Neutrophil (primary cell): ENCODE measurements around the gene C11orf21.

ENCODE experiments used
- H3K27ac ChIP-seq: fragments of 200-600 bp; sonication (generic); 2 replicates; pipeline ENCODE4 v1.5.1; 2016; ENCODE audit warnings: mild to moderate bottlenecking, moderate library complexity
- H3K27me3 ChIP-seq: fragments of 200-600 bp; sonication (generic); 2 replicates; pipeline ENCODE4 v1.6.0; 2016; ENCODE audit warnings: mild to moderate bottlenecking
- H3K36me3 ChIP-seq: fragments of 200-600 bp; sonication (generic); 2 replicates; pipeline ENCODE4 v1.5.1; 2017
- H3K4me1 ChIP-seq, 2 experiments: fragments of 200-600 bp in 1 of 2; sonication (generic) in 1 of 2; 1 replicate in 1 of 2; 2 replicates in 1 of 2; pipeline versions ENCODE4 v1.5.1 to v1.6.1; 2013 to 2016; ENCODE audit warnings: low read depth in 1 of 2, low read length in 1 of 2, mild to moderate bottlenecking in 1 of 2, moderate library complexity in 1 of 2; ENCODE audit not compliant: control insufficient read depth in 1 of 2, insufficient read depth in 1 of 2
- H3K4me3 ChIP-seq, 2 experiments: fragments of 200-600 bp in 1 of 2; sonication (generic) in 1 of 2; 1 replicate in 1 of 2; 2 replicates in 1 of 2; pipeline ENCODE4 v1.5.1; 2013 to 2016; ENCODE audit warnings: low read depth in 1 of 2, low read length in 1 of 2, mild to moderate bottlenecking in 1 of 2, moderate library complexity in 1 of 2
- H3K9me3 ChIP-seq: fragments of 200-600 bp; sonication (generic); 2 replicates; pipeline ENCODE4 v1.5.1; 2016
- TF ChIP-seq, protein P1 (sequence below): fragments of 200-600 bp; sonication (generic); IDR thresholded peaks from 2 replicates; pipeline ENCODE4 v1.5.1; 2016; ENCODE audit warnings: antibody characterized with exemption

C11orf21 gene

DNA sequence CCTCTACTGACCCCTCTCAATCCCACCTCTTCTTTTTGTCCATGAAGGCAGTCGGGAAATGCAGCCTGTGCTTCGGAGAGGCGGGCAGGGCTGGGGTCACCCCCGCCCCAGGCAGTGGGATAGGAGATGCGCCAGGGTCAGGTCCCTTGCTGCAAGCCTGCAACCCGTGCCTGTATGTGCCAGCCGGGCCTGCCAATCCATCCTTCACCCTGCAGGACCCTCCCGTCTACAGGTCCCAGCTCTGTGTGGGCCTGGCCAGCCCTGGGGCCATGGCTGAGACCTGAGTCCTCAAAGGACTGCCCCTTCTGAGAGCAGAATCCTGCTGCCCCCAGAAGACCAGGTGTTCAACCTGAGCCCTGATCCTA lies 42.3 kb downstream of the C11orf21 start:
- H3K27me3 ChIP-seq: peaks cover 5% of the 10 kb centered on the region
- H3K27ac ChIP-seq: no peak overlapping the region
- H3K4me1 ChIP-seq: no peaks in the 10 kb centered on the region
- no peaks in the 10 kb centered on the region for H3K9me3 ChIP-seq
- no peaks in the 10 kb centered on the region for H3K36me3 ChIP-seq
- no peak overlapping the region for H3K4me3 ChIP-seq
- TF ChIP-seq, protein P1, sequence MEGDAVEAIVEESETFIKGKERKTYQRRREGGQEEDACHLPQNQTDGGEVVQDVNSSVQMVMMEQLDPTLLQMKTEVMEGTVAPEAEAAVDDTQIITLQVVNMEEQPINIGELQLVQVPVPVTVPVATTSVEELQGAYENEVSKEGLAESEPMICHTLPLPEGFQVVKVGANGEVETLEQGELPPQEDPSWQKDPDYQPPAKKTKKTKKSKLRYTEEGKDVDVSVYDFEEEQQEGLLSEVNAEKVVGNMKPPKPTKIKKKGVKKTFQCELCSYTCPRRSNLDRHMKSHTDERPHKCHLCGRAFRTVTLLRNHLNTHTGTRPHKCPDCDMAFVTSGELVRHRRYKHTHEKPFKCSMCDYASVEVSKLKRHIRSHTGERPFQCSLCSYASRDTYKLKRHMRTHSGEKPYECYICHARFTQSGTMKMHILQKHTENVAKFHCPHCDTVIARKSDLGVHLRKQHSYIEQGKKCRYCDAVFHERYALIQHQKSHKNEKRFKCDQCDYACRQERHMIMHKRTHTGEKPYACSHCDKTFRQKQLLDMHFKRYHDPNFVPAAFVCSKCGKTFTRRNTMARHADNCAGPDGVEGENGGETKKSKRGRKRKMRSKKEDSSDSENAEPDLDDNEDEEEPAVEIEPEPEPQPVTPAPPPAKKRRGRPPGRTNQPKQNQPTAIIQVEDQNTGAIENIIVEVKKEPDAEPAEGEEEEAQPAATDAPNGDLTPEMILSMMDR: no peak

DNA sequence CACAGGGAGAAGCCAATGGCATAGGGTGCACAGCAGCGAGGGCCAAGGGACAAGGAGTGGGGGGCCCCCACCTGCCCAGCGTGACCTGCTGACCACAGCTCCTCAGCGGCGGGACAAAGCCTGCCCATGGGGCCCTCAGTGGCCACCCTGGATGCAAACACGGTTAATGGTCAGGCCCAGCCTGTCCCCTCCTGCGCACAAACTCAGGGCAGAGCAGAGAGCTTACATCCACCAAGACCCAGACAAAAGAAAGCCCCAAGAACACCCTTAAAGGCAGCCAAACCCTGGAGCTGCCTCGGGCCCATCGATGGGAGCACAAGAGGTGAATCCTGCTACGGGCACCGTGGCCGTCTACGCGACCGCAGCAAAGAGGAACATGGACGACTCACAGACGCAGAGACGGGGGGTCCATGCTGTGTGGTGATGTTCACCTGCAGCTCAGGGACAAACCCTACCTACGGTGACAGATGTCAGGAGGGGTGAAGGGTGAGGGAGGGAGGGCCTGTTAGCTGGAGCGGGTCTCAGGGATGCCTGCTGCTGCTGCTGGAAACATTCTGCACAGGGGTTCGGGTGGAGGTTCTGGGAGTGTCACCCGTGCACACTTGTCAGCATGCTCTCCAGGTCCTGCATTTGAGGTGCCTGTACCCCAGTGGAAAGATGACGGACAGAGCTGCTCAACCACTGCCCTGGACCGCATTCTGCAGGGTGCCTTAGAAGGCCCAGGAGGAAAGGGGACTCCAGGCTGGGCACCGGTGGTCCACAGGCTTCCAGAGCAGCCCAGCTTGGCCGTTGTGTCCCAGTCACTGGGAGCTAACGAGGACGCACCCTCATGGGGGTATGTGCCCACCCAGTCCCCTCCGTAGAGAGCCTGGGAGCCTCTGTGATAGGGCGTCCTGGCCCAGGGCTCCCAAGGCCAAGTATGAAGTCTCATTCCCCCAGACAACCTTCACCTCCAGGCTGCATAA lies 42.9 kb downstream of the C11orf21 start:
- H3K36me3 ChIP-seq: no peaks in the 10 kb centered on the region
- no peak overlapping the region for H3K4me3 ChIP-seq
- TF ChIP-seq, protein P1: no peak
- H3K4me1 ChIP-seq: no peaks in the 10 kb centered on the region
- peaks cover 5% of the 10 kb centered on the region for H3K27me3 ChIP-seq
- no peaks in the 10 kb centered on the region for H3K9me3 ChIP-seq
- H3K27ac ChIP-seq: no peak overlapping the region

DNA sequence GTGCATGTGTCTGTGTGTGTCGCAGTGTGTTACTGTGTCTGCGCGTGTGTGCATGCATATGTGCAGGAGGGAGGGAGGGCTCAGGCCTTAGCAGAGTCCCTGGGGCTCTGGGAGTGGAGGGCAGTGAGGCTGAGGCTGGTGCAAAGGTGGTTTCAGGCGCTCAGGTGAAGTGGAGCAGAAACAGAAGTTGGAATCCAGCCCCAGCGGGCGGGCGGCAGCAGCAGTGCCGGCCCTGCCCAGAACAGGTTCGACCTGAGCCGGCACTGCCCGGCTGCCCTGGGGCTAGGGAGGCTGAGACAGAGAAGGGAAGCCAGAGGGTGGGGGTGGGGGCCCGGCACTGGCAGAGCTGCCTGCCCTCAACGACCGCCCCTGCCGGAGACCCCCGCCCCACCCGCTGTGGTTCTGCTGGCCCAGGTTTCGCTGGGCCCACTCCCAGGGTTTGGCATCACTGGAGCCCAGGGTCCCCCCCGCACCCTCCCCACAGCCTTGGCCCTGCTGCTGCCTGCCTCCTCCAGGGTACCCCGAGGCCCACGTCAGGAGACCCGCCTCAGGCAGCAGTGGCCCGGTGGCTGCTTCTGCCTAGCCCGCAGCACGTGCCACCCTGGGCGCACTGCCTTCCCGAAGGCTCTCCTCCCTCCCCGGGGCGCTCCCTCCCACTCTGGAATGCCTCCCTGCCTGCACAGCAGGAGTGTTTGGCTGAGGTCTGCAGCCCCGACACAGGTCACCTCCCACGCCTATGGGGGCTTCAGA lies 44.6 kb downstream of the C11orf21 start:
- TF ChIP-seq, protein P1: no peak
- Histone ChIP-seq H3K4me3 (no peak overlapping the region), H3K4me1 (no peaks in the 10 kb centered on the region), H3K36me3 (no peaks in the 10 kb centered on the region), H3K9me3 (no peaks in the 10 kb centered on the region), H3K27ac (no peak overlapping the region), H3K27me3 (peaks cover 5% of the 10 kb centered on the region)

DNA sequence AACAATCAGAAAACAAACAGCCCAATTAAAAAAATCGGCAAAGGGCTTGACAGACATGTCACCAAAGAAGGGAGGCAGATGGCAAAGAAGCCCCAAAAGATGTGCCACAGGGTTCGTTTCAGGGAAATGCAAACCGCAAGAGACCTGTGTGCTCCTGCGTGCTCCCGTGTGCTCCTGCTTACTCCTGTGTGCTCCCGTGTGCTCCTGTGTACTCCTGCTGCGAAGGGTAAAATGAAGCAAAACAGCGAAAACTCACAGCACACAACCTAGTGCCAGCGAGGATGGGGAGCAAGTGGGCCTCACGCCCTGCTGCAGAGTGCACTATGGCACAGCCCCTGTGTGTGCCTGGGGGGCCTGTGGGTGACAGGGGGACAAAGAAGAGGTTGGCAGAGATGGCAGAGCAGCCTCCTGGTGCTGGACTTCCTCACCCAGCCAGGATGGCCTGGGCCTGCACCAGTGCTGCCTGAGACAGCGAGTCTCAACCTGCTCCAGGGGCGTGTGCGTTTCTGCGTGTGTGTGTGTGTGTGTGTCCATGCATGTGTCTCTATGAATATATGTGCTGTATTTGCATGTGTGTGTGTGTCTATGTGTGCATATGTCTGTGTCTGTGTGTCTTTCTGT lies 45.3 kb downstream of the C11orf21 start:
- TF ChIP-seq, protein P1: no peak
- H3K27ac ChIP-seq: no peak overlapping the region
- H3K4me3 ChIP-seq: no peak overlapping the region

DNA sequence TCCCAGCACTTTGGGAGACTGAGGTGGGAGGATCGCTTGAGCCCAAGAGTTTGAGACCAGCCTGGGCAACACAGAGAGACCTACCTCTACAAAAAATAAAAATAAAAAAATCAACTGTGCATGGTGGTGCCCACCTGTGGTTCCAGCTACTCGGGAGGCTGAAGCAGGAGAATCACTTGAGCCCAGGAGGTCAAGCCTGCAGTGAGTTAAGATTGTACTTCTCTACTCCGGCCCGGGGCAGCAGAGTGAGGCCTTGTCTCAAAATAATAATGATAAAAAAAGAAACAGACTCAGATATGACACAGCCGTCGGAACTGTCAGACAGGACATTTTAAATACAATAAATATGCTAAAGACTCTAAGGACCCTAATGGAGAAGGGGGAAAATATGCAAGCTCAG lies 49.7 kb downstream of the C11orf21 start:
- no peak overlapping the region for H3K27ac ChIP-seq
- H3K9me3 ChIP-seq: no peaks in the 10 kb centered on the region
- no peaks in the 10 kb centered on the region for H3K36me3 ChIP-seq
- no peaks in the 10 kb centered on the region for H3K27me3 ChIP-seq
- no peak overlapping the region for H3K4me3 ChIP-seq
- TF ChIP-seq, protein P1: no peak
- H3K4me1 ChIP-seq: no peaks in the 10 kb centered on the region

More for the DNA sequence above, 45.3 kb downstream of the C11orf21 start:
- no peaks in the 10 kb centered on the region for H3K4me1 ChIP-seq
- H3K36me3 ChIP-seq: no peaks in the 10 kb centered on the region
- no peaks in the 10 kb centered on the region for H3K9me3 ChIP-seq
- peaks cover 5% of the 10 kb centered on the region for H3K27me3 ChIP-seq
